PC-9 (cell line): ENCODE data around the gene CD86. TPM values are rescaled to one million over a fixed set of nuclear protein-coding genes. Genes with fewer than 3 reads are reported as not detected.

Experiments
- BruUV-seq: library from RNA; stranded (reverse); fragments of 400-500 nt; replicated peaks from 2 replicates; lab custom pipeline; 2021; lab: Mats Ljungman, UMichigan
- CTCF ChIA-PET: fragments of 300-600 bp; sonication (Branson Sonifier 250); formaldehyde crosslinking; loops from one replicate; lab custom pipeline; 2022; ENCODE audit warnings: antibody characterized with exemption; lab: Charles Lee
- POLR2A ChIA-PET: fragments of 300-600 bp; sonication (Branson Sonifier 250); formaldehyde crosslinking; loops from one replicate; lab custom pipeline; 2022; ENCODE audit warnings: antibody characterized with exemption; ENCODE audit not compliant: unreplicated experiment; lab: Charles Lee
- DNase-seq, 2 experiments: peaks; one replicate each; pipeline versions ENCODE4 v3.0.0 to v3.0.0-alpha.2; 2015 to 2022; ENCODE audit warnings: mixed read lengths in 1 of 2
- H2AFZ ChIP-seq: fragments of 200-600 bp; sonication (generic); 2 replicates; pipeline ENCODE4 v1.8.1; 2017; ENCODE audit warnings: antibody characterized with exemption
- H3F3A ChIP-seq: fragments of 200-600 bp; sonication (generic); 2 replicates; pipeline ENCODE4 v1.8.1; 2017; ENCODE audit warnings: antibody characterized with exemption, mild to moderate bottlenecking, low read depth; ENCODE audit not compliant: insufficient read depth
- H3K27ac ChIP-seq: fragments of 200-600 bp; sonication (generic); 2 replicates; pipeline ENCODE4 v1.6.1; 2016; ENCODE audit warnings: mixed run types
- H3K27me3 ChIP-seq: fragments of 200-600 bp; sonication (generic); 2 replicates; pipeline ENCODE4 v1.6.1; 2016; ENCODE audit warnings: low read depth, mixed run types; ENCODE audit not compliant: insufficient read depth
- H3K36me3 ChIP-seq: fragments of 200-600 bp; sonication (generic); 2 replicates; pipeline ENCODE4 v1.6.1; 2016; ENCODE audit warnings: low read depth, mixed run types
- H3K4me1 ChIP-seq: fragments of 200-600 bp; sonication (generic); replicated peaks from 2 replicates; pipeline ENCODE4 v1.6.1; 2016; ENCODE audit warnings: mixed run types; ENCODE audit not compliant: insufficient read depth
- H3K4me2 ChIP-seq: fragments of 200-600 bp; sonication (generic); 2 replicates; pipeline ENCODE4 v1.6.1; 2017; ENCODE audit warnings: mixed run types
- H3K4me3 ChIP-seq: fragments of 200-600 bp; sonication (generic); 2 replicates; pipeline ENCODE4 v1.6.1; 2016; ENCODE audit warnings: mixed run types
- H3K79me2 ChIP-seq: fragments of 200-600 bp; sonication (generic); 2 replicates; pipeline ENCODE4 v1.6.1; 2017; ENCODE audit warnings: low read depth, mixed run types
- H3K9me2 ChIP-seq: fragments of 200-600 bp; sonication (generic); 2 replicates; pipeline ENCODE4 v1.8.1; 2017; ENCODE audit warnings: mild to moderate bottlenecking; ENCODE audit not compliant: insufficient read depth
- H3K9me3 ChIP-seq: fragments of 200-600 bp; sonication (generic); 2 replicates; pipeline ENCODE4 v1.8.1; 2016; ENCODE audit warnings: low read depth; ENCODE audit not compliant: insufficient read depth
- H4K20me1 ChIP-seq: fragments of 200-600 bp; sonication (generic); 2 replicates; pipeline ENCODE4 v1.8.1; 2017; ENCODE audit not compliant: insufficient read depth
- CTCF ChIP-seq: fragments of 200-600 bp; sonication (generic); conservative IDR thresholded peaks from 2 replicates; pipeline ENCODE4 v1.6.1; 2017; ENCODE audit warnings: mixed run types, antibody characterized with exemption, mild to moderate bottlenecking, moderate library complexity
- EZH2 ChIP-seq: fragments of 200-600 bp; sonication (generic); IDR thresholded peaks from 2 replicates; pipeline ENCODE4 v1.8.0; 2017; ENCODE audit warnings: antibody characterized with exemption, low read depth
- intact Hi-C: fragments of 100-400 bp; cut with micrococcal nuclease; formaldehyde crosslinking; loops from one replicate; pipeline ENCODE4 v1.10.0; 2022; ENCODE audit not compliant: unreplicated experiment
- total RNA-seq: library from RNA; stranded (reverse); gene quantifications from 2 replicates; pipeline ENCODE4 v1.2.3, GENCODE V29; 2021

CD86 gene
- total RNA-seq, 1 experiment from 2014 or later = not detected

DNA sequence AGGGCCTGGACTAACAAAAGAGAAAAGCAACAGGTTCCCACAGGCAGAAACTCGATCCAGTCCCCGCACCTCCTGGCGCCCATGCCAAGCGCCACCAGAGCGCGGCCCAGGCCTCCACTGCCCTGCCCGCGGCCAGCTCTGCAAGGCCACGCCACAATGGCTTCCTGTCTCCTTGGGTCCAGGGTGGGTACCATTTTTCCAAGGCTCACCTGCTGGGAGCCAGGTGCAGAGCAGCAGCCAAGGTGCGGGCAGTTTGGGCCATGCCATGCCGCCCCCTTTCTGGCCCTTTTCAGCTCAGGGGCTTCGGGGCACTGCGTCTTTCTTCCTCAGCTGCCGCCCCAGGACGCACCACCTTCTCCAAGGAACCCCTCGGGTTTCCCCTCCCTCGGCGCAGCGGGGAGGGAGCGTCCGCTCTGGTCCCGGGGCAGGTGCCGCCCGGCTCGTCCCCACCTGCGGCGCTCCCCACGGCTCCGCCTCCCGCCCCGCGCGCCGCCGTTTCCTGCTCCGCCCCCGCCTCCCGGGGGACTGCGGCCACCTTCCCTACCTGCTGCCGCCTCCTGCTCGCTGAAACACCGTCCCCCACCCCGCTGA lies 33.3 kb upstream of the CD86 start, which contains the start of gene ILDR1:
TSS of gene ILDR1 (minus strand) at position 437 of the 591 bp plus-strand sequence. CDS start at position 267, 170 bp downstream.
- Histone ChIP-seq H3K27ac (no peak within 1 kb of the TSS), H4K20me1 (no peaks in the 10 kb centered on the region), H3K4me1 (0 out of 2 replicates have a peak, but pooled peaks cover 4% of the 10 kb centered on the region), H3K27me3 (no peaks in the 10 kb centered on the region), H3K4me3 (peak within 1 kb of the TSS; percentile 82), H3K36me3 (no peaks in the 10 kb centered on the region), H3K9me2 (no peaks in the 10 kb centered on the region), H3K79me2 (no peaks in the 10 kb centered on the region), H2AFZ (peak within 1 kb of the TSS; percentile 98), H3K9me3 (no peaks in the 10 kb centered on the region), H3K4me2 (peak within 1 kb of the TSS; percentile 76), H3F3A (no peaks in the 10 kb centered on the region)
- TSS peak; percentile 60 for BruUV-seq
- no peak for TF ChIP-seq EZH2
- no peak for TF ChIP-seq CTCF
- peak; percentile 40 to 85 for DNase-seq
- POLR2A ChIA-PET = interaction anchor here (0.7 kb wide), 1 partner anchor 448 kb away, joined by 8 read pairs; no protein-coding TSS in a partner anchor
- intact Hi-C loops = no loop called here
- CTCF ChIA-PET = no interaction called here

DNA sequence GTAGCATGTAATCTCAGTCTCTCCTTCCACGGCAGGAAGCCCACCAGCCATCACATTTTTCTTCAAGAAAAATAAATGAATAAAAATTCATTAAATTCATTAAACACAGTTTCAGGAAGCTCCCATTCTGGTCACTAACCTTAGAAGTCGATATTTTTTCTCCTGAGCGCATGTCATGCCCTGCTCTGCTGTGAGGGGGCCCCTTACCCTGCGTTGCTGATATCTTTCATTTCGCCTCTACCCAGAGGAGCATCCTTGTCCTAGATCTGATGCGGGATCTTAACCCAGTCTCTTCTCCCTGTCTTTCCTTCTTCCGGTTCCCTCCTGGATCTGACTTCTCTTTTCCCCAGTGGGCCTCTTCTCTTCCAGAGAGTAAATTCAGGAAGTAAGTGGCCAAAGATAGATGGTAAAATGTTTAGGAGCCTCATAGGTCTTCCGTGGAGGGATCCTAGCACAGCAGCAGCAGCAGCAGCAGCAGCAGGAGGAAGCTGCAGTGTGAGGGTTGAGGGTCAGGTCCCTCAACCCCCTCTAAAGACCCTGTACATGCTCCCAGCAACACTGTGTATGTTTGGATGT lies 31.7 kb upstream of the CD86 start:
- H2AFZ ChIP-seq = no peak overlapping the region
- H3K9me2 ChIP-seq = no peaks in the 10 kb centered on the region
- no peaks in the 10 kb centered on the region for H4K20me1 ChIP-seq
- CTCF ChIA-PET = no interaction called here
- H3K27ac ChIP-seq = no peak overlapping the region
- TF ChIP-seq EZH2 (no peak), CTCF (no peak)
- no peak overlapping the region for H3K4me3 ChIP-seq
- no peaks in the 10 kb centered on the region for H3K27me3 ChIP-seq
- H3K4me2 ChIP-seq = no peak overlapping the region
- 0 out of 2 replicates have a peak, but pooled peaks cover 4% of the 10 kb centered on the region for H3K4me1 ChIP-seq
- H3F3A ChIP-seq = no peaks in the 10 kb centered on the region
- BruUV-seq = no TSS peak
- no peaks in the 10 kb centered on the region for H3K79me2 ChIP-seq
- intact Hi-C loops = no loop called here
- H3K36me3 ChIP-seq = no peaks in the 10 kb centered on the region
- no peak for DNase-seq
- H3K9me3 ChIP-seq = no peaks in the 10 kb centered on the region
- POLR2A ChIA-PET = no interaction called here

DNA sequence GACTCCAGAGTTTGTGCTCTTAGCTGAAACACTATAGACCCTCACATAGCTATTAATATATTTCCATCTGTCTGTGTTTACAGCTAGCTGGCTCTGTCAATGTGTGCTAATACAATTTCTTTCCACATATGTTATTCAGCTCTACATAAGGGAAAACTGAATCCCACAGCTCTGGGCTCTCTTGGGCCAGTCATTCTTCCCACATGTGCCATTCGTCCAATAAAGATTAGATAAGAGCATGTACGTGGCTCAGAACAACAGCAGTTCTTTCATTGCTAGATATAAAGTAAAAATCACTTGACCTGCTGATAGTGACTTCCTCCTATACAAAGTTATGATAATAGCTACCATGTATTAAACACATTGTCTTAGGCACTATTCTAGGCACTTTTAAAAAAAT lies 30.4 kb upstream of the CD86 start:
- TF ChIP-seq EZH2 = no peak
- no peak for TF ChIP-seq CTCF
- no peak for DNase-seq
- no peak overlapping the region for H3K4me3 ChIP-seq
- BruUV-seq = no TSS peak
- no peaks in the 10 kb centered on the region for H3K27me3 ChIP-seq
- H3K79me2 ChIP-seq = no peaks in the 10 kb centered on the region
- H3F3A ChIP-seq = no peaks in the 10 kb centered on the region
- H3K36me3 ChIP-seq = no peaks in the 10 kb centered on the region
- H2AFZ ChIP-seq = no peak overlapping the region
- CTCF ChIA-PET = no interaction called here
- POLR2A ChIA-PET = no interaction called here
- 0 out of 2 replicates have a peak, but pooled peaks cover 4% of the 10 kb centered on the region for H3K4me1 ChIP-seq
- H3K27ac ChIP-seq = no peak overlapping the region
- no peaks in the 10 kb centered on the region for H3K9me2 ChIP-seq
- intact Hi-C loops = no loop called here
- no peak overlapping the region for H3K4me2 ChIP-seq
- no peaks in the 10 kb centered on the region for H4K20me1 ChIP-seq
- H3K9me3 ChIP-seq = no peaks in the 10 kb centered on the region
